HG03558 (cell line): ENCODE data around the gene INPP5K.
"Not testable (repeated sequence)": the region's sequence is repeated elsewhere in the genome, so short reads cannot be mapped to it uniquely, and the experiment has no call there.

ENCODE experiments used
- ATAC-seq: cut with Tn5 transposase; IDR thresholded peaks from one replicate; pipeline ENCODE4 v1.9.1; 2021; ENCODE audit warnings: moderate number of reproducible peaks; ENCODE audit not compliant: unreplicated experiment; ENCODE audit errors: extremely low read depth

INPP5K gene

GRCh38 chr17:1548032-1548431, 31.6 kb upstream of the INPP5K start:
- ATAC-seq, result no peak

- ATAC-seq, result no peak
These were observed 30.0 kb upstream of the INPP5K start for GRCh38 chr17:1546292-1546922.

- no peak for ATAC-seq
These were observed 29.2 kb upstream of the INPP5K start for GRCh38 chr17:1545618-1546017.

GRCh38 chr17:1542316-1542715, 25.9 kb upstream of the INPP5K start:
- no peak for ATAC-seq

GRCh38 chr17:1541367-1541904, 25.0 kb upstream of the INPP5K start:
- ATAC-seq, result no peak

GRCh38 chr17:1539811-1540210, 23.4 kb upstream of the INPP5K start:
- ATAC-seq, result no peak

DNA sequence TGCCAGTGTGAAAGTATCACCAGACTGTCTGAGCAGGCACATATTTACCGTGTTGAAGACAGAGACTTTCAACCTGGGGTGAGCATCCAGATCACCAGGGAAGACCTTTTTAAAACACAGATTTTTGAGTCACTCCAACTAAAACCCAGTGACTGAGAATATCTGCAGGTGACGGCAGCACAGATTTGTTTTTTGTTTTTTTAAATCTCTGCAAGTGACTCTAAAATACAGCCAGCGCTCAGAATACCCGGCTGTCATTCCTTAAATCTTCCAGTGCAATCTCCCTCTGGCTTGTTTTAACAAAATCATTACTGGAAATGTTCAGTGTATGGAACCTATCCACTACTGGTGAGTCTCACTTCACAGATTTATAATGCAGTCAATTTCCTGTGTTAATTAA, 19.3 kb upstream of the INPP5K start:
- ATAC-seq, result no peak

DNA sequence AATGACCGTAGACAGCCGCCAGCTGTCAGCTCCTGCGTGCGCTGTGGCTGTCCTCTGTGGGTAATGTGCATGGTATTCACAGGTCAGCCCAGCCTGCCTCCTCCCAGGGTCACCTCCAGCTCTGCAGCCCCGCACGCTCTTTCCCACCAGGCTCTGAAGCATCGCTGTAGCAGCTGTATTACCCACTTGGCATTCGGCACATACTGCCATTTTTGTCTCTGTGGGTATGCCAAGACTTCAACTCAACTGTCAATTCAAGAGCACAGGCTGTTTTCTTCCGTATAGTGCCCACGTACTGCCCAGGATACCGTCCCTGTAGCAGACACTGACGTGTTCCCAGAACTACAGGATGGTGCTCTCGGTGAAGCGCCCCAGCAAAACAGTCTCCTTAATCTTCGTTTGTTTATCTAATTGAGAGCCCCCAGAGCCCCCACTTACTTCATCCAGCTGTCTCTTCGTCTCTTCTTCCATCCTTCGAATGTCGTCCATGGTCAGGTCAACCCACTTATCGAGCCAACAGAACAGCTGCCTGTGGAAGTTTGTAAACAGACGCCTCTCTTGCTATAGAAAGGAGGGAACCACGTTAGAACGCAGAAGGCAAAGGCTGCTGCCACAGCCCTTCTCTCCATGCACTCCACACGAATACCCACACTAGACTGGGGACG, 17.4 kb upstream of the INPP5K start:
- ATAC-seq, result no peak

- ATAC-seq, result no peak
These were observed 16.6 kb upstream of the INPP5K start for GRCh38 chr17:1532836-1533602.

DNA sequence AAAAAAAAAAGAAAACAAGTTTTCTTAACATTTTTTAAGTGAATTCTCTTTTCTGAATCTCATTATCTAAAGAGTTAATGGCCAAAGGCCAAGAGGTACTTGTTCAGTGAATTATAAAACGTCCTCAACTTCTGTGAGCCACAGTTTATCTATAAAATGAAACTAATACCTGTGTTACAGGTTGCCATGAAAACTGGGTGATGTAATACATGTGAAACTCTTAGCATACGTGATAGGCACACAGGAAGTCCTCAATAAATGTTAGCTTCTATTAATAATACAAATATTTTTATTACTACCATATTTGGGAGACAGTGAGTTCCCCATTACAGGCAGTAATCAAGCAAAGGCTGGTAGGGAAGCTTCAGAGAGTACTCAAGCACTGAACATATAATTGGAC, 13.5 kb upstream of the INPP5K start:
- no peak for ATAC-seq

DNA sequence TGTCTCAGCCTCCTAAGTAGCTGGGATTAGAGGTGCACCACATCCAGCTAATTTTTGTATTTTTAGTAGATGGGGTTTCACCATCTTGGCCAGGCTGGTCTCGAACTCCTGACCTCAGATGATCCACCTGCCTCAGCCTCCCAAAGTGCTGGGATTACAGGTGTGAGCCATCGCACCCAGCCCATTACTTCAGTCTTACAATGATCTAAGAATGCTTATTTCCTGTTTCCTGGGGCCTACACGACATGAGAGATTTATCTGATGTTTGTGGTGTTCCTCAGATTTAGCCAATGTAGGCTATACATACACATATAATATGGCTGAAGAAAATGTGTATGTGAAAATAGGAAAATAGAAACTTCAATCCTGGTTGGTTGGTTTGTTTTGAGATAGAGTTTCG, 10.5 kb upstream of the INPP5K start:
- not testable (repeated sequence) for ATAC-seq

DNA sequence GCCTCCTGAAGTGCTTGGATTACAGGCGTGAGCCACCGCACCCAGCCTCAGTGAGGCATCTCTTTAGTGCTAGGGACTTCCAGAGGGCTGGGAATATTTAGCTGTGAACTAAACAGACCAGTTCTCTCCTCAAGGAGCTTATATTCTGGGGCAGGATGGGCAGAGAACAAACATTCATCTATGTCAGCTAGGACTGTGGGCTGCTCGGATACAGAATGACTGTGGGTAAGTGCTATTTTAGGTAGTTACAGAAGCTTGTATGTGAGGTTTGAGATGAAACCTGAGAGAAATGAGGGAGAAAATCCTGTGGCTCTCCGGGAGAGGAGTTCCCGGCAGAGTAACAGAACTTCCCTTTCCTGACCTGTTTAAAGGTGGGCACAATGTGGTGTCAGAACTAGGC, 6.2 kb upstream of the INPP5K start:
- ATAC-seq, result no peak

DNA sequence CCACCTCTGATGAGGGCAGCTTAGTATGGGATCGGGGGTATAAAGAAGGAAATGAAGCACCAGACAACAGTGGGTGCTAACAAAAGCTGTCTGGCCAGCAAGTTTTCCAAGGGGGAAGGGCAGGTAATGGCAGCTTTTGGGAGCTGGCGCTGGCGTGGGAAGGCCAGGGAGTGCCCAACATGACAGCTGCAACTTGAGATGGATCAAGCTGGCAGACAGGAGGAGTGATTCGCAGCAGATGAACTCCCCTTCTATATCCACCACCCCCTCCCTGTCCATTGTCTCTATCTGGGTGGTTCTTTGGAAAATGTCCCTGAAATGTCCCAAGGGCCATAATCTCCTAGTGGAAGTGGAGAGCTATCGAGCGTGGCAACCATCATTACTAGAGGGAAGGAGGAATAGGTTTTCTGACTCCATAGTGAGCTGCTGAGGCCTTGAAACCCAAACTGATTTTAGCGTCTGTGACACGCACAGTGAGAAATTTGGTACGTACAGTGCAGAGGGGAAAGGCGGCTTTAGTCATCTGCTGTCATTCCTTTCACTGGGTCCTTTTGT, 4.8 kb upstream of the INPP5K start:
- no peak for ATAC-seq

GRCh38 chr17:1519678-1520077, 3.3 kb upstream of the INPP5K start:
- ATAC-seq, result no peak

GRCh38 chr17:1518410-1518809, 2.0 kb upstream of the INPP5K start:
- no peak for ATAC-seq

GRCh38 chr17:1515640-1516387, 598 bp downstream of the INPP5K start:
- ATAC-seq, result no peak

- ATAC-seq, result no peak
These were observed 4.1 kb downstream of the INPP5K start for GRCh38 chr17:1512351-1512750.

DNA sequence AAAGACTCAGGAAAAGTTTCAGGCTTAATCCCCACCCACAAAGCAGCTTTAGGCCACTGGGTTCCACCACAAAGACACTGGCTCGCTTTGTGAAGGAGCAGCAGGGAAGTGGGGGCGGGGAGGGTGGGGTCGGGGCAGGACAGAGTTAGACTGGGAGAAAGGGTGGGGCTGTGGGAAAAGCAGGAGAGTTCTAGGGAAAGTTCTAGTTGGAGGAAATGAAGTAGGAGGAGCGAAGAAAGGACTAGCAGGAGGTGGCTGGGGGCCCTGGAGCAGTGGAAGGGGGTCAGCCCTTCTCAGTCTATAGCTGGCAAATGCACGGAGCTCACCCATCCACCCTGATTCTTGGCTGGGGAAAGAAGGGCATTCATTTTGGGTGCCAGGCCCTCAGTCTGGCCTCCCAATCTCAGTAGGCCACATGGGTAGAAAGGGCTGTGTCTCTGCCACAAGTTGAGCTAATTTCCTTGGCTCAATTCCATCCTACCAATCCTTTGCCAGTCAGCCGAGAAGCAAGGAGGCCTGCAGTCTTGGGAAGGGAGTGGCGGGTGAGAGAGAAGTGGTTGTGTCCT, 4.6 kb downstream of the INPP5K start:
- no peak for ATAC-seq

GRCh38 chr17:1511290-1511689, 5.1 kb downstream of the INPP5K start:
- no peak for ATAC-seq

DNA sequence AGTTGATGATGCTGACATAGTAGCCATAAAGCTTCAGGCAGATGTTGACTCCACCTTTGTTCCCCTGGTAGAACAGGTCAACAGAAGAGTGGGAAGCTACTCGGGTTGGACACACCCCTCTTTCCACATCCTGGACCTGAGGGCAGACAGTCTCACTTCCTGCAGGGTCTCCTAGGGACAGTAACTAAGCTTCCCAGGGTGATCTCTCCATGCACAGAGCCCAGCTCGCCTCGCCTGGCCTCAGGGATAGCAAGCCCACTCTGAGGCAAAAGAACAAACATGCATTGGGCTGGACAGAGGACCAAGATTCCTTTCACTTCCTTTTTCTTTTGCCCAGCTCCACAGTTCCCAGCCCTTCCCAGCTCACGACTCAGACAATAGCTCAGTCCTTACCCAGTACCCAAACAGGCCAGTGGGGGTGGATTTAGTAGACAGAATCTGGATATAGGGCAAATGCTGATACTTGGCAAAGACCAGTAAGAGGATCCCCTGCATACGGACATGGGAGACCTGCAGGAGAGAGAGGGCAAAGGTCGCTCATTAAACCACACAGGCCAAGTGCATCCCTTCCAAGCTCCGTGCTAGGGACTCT, 7.0 kb downstream of the INPP5K start:
- ATAC-seq, result no peak
